ENCODE results near the gene SMIM34.
"Not testable (repeated sequence)": the region's sequence is repeated elsewhere in the genome, so short reads cannot be mapped to it uniquely, and the experiment has no call there.

The SMIM34 gene

GRCh38 chr21:34374940-34375618, 48.7 kb downstream of the SMIM34 start, which contains the start of gene SMIM11:
Gene SMIM11, plus strand, starts transcription at chr21:34375507. Its CDS starts 3,998 bp downstream, at chr21:34379505.
- H3K4me1 ChIP-seq (ENCODE audit: control insufficient read depth in 1 of 2, insufficient read depth in 2 of 2, low read length in 2 of 2); H3K9ac ChIP-seq (ENCODE audit: low read depth in 1 of 2, low read length in 2 of 2); H3K4me3 ChIP-seq (ENCODE audit: low read depth in 1 of 2, low read length in 2 of 2): not testable (repeated sequence)

DNA sequence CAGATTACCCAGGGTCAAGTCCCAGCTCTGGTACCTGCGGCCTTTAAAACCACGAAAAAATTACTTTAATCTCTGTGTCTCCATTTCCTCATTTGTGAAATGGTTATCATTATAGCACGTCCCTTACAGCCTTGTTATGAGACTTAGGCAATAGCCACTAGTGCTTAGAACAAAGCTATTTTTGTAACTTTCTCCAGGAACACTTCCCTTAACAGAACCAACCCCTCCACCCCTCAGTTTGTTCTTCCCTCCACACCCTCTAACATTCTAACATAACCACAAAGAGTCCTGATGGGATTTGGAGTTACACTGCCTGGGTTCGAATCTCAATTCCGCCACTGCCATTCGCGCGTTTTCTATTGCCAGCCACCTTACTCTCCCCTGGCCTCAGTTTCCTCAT, 49.3 kb downstream of the SMIM34 start:
- H3K36me3 ChIP-seq (ENCODE audit: control insufficient read depth in 1 of 2, insufficient read depth in 2 of 2, low read length in 2 of 2); H3K27me3 ChIP-seq (ENCODE audit: control insufficient read depth in 1 of 2, insufficient read depth in 2 of 2, low read length in 2 of 2); H3K9ac ChIP-seq (ENCODE audit: low read depth in 1 of 2, low read length in 2 of 2); H3K4me3 ChIP-seq (ENCODE audit: low read depth in 1 of 2, low read length in 2 of 2); H3K9me3 ChIP-seq (ENCODE audit: control insufficient read depth in 1 of 2, low read length in 2 of 2); H3K27ac ChIP-seq (ENCODE audit: low read depth, low read length); H3K4me1 ChIP-seq (ENCODE audit: control insufficient read depth in 1 of 2, insufficient read depth in 2 of 2, low read length in 2 of 2): not testable (repeated sequence)

More at GRCh38 chr21:34374940-34375618, 48.7 kb downstream of the SMIM34 start, which contains the start of gene SMIM11:
- not testable (repeated sequence) for H3K27me3 ChIP-seq (ENCODE audit: control insufficient read depth in 1 of 2, insufficient read depth in 2 of 2, low read length in 2 of 2); H3K9me3 ChIP-seq (ENCODE audit: control insufficient read depth in 1 of 2, low read length in 2 of 2); H3K27ac ChIP-seq (ENCODE audit: low read depth, low read length); H3K36me3 ChIP-seq (ENCODE audit: control insufficient read depth in 1 of 2, insufficient read depth in 2 of 2, low read length in 2 of 2)

DNA sequence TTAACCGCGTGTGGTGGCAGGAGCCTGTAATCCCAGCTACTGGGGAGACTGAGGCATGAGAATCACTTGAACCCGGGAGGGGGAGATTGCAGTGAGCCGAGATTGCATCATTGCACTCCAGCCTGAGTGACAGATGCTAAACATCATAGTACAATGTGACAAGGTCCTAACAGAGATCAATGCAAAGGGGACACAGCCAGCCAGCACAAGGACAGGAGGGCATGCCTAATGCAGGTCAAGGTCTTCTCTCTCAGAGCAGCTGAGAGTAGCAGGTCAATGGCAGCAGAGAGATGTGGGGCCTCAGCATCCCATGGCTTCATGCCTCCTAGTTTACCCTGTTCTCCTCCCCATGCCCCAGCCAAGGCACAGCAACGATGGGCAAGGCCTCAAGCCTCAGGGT, 51.4 kb downstream of the SMIM34 start:
- no peak overlapping the region for H3K4me3 ChIP-seq (ENCODE audit: low read depth in 1 of 2, low read length in 2 of 2)
- no peaks in the 10 kb centered on the region for H3K27me3 ChIP-seq (ENCODE audit: control insufficient read depth in 1 of 2, insufficient read depth in 2 of 2, low read length in 2 of 2)
- no peaks in the 10 kb centered on the region for H3K4me1 ChIP-seq (ENCODE audit: control insufficient read depth in 1 of 2, insufficient read depth in 2 of 2, low read length in 2 of 2)
- no peak overlapping the region for H3K9ac ChIP-seq (ENCODE audit: low read depth in 1 of 2, low read length in 2 of 2)
- no peaks in the 10 kb centered on the region for H3K36me3 ChIP-seq (ENCODE audit: control insufficient read depth in 1 of 2, insufficient read depth in 2 of 2, low read length in 2 of 2)
- H3K9me3 ChIP-seq (ENCODE audit: control insufficient read depth in 1 of 2, low read length in 2 of 2): no peaks in the 10 kb centered on the region
- no peak overlapping the region for H3K27ac ChIP-seq (ENCODE audit: low read depth, low read length)

DNA sequence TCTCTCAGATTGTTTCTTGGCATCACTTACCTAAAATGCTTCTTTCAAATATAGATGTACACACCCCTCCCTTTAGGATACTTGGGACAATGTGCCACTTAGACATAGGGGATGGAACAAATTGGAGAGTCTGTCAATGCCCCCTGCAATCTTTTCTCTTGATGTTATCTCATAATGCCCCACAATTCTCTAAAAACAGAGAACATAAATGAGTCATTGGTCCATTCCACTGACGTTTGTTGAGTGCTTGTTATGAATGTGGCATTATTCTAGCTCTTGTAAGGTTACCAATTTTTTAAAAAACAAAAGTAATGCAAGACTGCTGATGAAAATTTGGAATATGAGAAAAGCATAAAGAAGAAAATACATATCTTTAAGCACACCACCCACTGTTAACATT, 54.0 kb downstream of the SMIM34 start:
- Histone ChIP-seq H3K9ac (ENCODE audit: low read depth in 1 of 2, low read length in 2 of 2) (no peak overlapping the region), H3K27me3 (ENCODE audit: control insufficient read depth in 1 of 2, insufficient read depth in 2 of 2, low read length in 2 of 2) (no peaks in the 10 kb centered on the region), H3K36me3 (ENCODE audit: control insufficient read depth in 1 of 2, insufficient read depth in 2 of 2, low read length in 2 of 2) (no peaks in the 10 kb centered on the region), H3K4me1 (ENCODE audit: control insufficient read depth in 1 of 2, insufficient read depth in 2 of 2, low read length in 2 of 2) (no peaks in the 10 kb centered on the region), H3K9me3 (ENCODE audit: control insufficient read depth in 1 of 2, low read length in 2 of 2) (no peaks in the 10 kb centered on the region), H3K4me3 (ENCODE audit: low read depth in 1 of 2, low read length in 2 of 2) (no peak overlapping the region), H3K27ac (ENCODE audit: low read depth, low read length) (no peak overlapping the region)
